HL-60 (cell line): Measurements from ENCODE around the gene VPS13C.
A peak's percentile ranks its signal among the peaks of the same experiment; 100 is the strongest.

ENCODE experiments used
- DNase-seq, 2 experiments: peaks; one replicate each; pipeline ENCODE4 v3.0.0-alpha.2; 2010 to 2020; ENCODE audit warnings: low read depth in 1 of 2, low spot score in 1 of 2
- H3K27ac ChIP-seq: fragments of 250-450 bp; sonication (Bioruptor Pico); replicated peaks from 2 replicates; pipeline ENCODE4 v1.5.1; 2020; ENCODE audit warnings: mild to moderate bottlenecking, moderate library complexity
- H3K27me3 ChIP-seq: fragments of 250-450 bp; sonication (Bioruptor Pico); 2 replicates; pipeline ENCODE4 v1.5.1; 2021; ENCODE audit warnings: mild to moderate bottlenecking, moderate library complexity; ENCODE audit not compliant: insufficient read depth, poor library complexity, severe bottlenecking
- H3K4me3 ChIP-seq: replicated peaks from 2 replicates; pipeline ENCODE4 v1.5.1; 2011; ENCODE audit warnings: mild to moderate bottlenecking, control low read depth, low read length; ENCODE audit not compliant: insufficient read depth
- CTCF ChIP-seq: IDR thresholded peaks from one replicate; pipeline ENCODE4 v1.5.1; 2011; ENCODE audit warnings: low read length, control low read depth, inconsistent platforms; ENCODE audit not compliant: insufficient read depth
- GABPA ChIP-seq: IDR thresholded peaks from 2 replicates; pipeline ENCODE4 v1.6.1; 2012; ENCODE audit warnings: low read depth
- POLR2AphosphoS5 ChIP-seq: IDR thresholded peaks from 2 replicates; pipeline ENCODE4 v1.6.1; 2012; ENCODE audit warnings: low read depth
- REST ChIP-seq: IDR thresholded peaks from 2 replicates; pipeline ENCODE4 v1.6.1; 2012; ENCODE audit warnings: low read depth; ENCODE audit not compliant: insufficient replicate concordance
- SPI1 ChIP-seq: IDR thresholded peaks from 2 replicates; pipeline ENCODE4 v1.6.1; 2012; ENCODE audit warnings: low read depth, mild to moderate bottlenecking, borderline replicate concordance

Gene VPS13C

GRCh38 chr15:62071711-62072308 is 11.6 kb upstream of the VPS13C start:
- TF ChIP-seq SPI1 = no peak
- TF ChIP-seq CTCF = peak; percentile 35
- no peak overlapping the region for H3K4me3 ChIP-seq
- no peak for DNase-seq

GRCh38 chr15:62069551-62069950 is 9.3 kb upstream of the VPS13C start:
- no peak overlapping the region for H3K27ac ChIP-seq
- TF ChIP-seq POLR2AphosphoS5 (no peak), GABPA (no peak), SPI1 (no peak), CTCF (no peak), REST (no peak)
- no peak overlapping the region for H3K4me3 ChIP-seq
- peaks cover 25% of the 10 kb centered on the region for H3K27me3 ChIP-seq
- no peak for DNase-seq

More at GRCh38 chr15:62071711-62072308, 11.6 kb upstream of the VPS13C start:
- H3K27ac ChIP-seq = no peak overlapping the region
- H3K27me3 ChIP-seq = peaks cover 17% of the 10 kb centered on the region

GRCh38 chr15:62068810-62069167 is 8.5 kb upstream of the VPS13C start:
- no peak for DNase-seq
- H3K27ac ChIP-seq = no peak overlapping the region
- TF ChIP-seq POLR2AphosphoS5 = no peak
- TF ChIP-seq SPI1 = no peak
- no peak for TF ChIP-seq REST
- no peak for TF ChIP-seq CTCF
- TF ChIP-seq GABPA = no peak
- no peak overlapping the region for H3K4me3 ChIP-seq
- H3K27me3 ChIP-seq = peaks cover 25% of the 10 kb centered on the region
